Glutamatergic neuron (in vitro differentiated cells): Measurements from ENCODE around the gene TMPRSS15. TPM values are rescaled to one million over a fixed set of nuclear protein-coding genes. Genes with fewer than 3 reads are reported as not detected.
A peak's percentile ranks its signal among the peaks of the same experiment; 100 is the strongest.
"Not testable (repeated sequence)": the region's sequence is repeated elsewhere in the genome, so short reads cannot be mapped to it uniquely, and the experiment has no call there.

Experiments
- DNase-seq: peaks from one replicate; pipeline ENCODE4 v3.0.0; 2022
- H3K27ac Mint-ChIP-seq: one replicate; pipeline ENCODE4 v1.8.0; 2020; ENCODE audit warnings: mild to moderate bottlenecking, mixed read lengths, inconsistent platforms; ENCODE audit not compliant: unreplicated experiment
- H3K27me3 Mint-ChIP-seq: one replicate; pipeline ENCODE4 v1.8.0; 2020; ENCODE audit warnings: mild to moderate bottlenecking, moderate library complexity, mixed read lengths, inconsistent platforms; ENCODE audit not compliant: unreplicated experiment
- H3K36me3 Mint-ChIP-seq: one replicate; pipeline ENCODE4 v1.8.0; 2020; ENCODE audit warnings: mild to moderate bottlenecking, mixed read lengths, inconsistent platforms; ENCODE audit not compliant: unreplicated experiment
- H3K4me1 Mint-ChIP-seq: one replicate; pipeline ENCODE4 v1.8.0; 2020; ENCODE audit warnings: mild to moderate bottlenecking, low read depth, mixed read lengths, inconsistent platforms; ENCODE audit not compliant: unreplicated experiment
- H3K4me3 Mint-ChIP-seq: one replicate; pipeline ENCODE4 v1.8.0; 2020; ENCODE audit warnings: mild to moderate bottlenecking, mixed read lengths, inconsistent platforms; ENCODE audit not compliant: unreplicated experiment
- H3K9me3 Mint-ChIP-seq: one replicate; pipeline ENCODE4 v1.8.0; 2020; ENCODE audit warnings: mild to moderate bottlenecking, moderate library complexity, mixed read lengths, inconsistent platforms; ENCODE audit not compliant: unreplicated experiment
- total RNA-seq: library from RNA; stranded (reverse); fragmentation: NEBNext Ultra II Directional; extraction: Animal tissue kit (Norgen Biotek cat#: 25700); gene quantifications from one replicate; pipeline ENCODE4 v1.2.1, GENCODE V29; 2021; ENCODE audit not compliant: unreplicated experiment
- TF ChIP-seq, protein P1 (sequence below): fragments of 200-600 bp; sonication (generic); IDR thresholded peaks from one replicate; pipeline ENCODE4 v1.5.0; 2021; ENCODE audit not compliant: partially characterized antibody, unreplicated experiment

Gene TMPRSS15
- total RNA-seq, 1 donor from 2014 or later, result not detected

DNA sequence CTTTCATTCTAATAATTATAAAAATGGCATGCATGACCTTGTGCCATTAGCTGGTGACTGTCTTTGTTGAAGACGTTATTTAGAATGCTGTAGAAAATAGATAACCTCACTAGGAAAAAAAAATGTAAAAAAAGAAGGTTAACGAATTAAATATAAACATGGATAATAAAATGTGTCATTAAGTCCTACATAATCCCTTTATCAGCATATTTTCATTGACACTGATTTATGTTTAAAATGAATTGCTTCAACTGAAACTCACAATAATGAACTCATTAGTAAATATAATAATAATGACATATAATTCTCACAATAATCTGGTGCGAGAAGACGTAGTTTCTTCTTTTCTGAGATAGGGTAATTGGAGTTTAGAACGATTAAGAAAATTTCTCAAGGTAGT lies 4.7 kb downstream of the TMPRSS15 start:
- H3K4me1 Mint-ChIP-seq, result no peaks in the 10 kb centered on the region
- no peak overlapping the region for H3K27ac Mint-ChIP-seq
- no peak overlapping the region for H3K4me3 Mint-ChIP-seq
- no peaks in the 10 kb centered on the region for H3K9me3 Mint-ChIP-seq
- no peaks in the 10 kb centered on the region for H3K36me3 Mint-ChIP-seq
- peaks cover 2% of the 10 kb centered on the region for H3K27me3 Mint-ChIP-seq
- TF ChIP-seq, protein P1, sequence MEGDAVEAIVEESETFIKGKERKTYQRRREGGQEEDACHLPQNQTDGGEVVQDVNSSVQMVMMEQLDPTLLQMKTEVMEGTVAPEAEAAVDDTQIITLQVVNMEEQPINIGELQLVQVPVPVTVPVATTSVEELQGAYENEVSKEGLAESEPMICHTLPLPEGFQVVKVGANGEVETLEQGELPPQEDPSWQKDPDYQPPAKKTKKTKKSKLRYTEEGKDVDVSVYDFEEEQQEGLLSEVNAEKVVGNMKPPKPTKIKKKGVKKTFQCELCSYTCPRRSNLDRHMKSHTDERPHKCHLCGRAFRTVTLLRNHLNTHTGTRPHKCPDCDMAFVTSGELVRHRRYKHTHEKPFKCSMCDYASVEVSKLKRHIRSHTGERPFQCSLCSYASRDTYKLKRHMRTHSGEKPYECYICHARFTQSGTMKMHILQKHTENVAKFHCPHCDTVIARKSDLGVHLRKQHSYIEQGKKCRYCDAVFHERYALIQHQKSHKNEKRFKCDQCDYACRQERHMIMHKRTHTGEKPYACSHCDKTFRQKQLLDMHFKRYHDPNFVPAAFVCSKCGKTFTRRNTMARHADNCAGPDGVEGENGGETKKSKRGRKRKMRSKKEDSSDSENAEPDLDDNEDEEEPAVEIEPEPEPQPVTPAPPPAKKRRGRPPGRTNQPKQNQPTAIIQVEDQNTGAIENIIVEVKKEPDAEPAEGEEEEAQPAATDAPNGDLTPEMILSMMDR, result no peak
- no peak for DNase-seq

- no peaks in the 10 kb centered on the region for H3K4me1 Mint-ChIP-seq
- H3K4me3 Mint-ChIP-seq, result no peak overlapping the region
- peaks cover 7% of the 10 kb centered on the region for H3K36me3 Mint-ChIP-seq
- H3K27me3 Mint-ChIP-seq, result no peaks in the 10 kb centered on the region
- H3K9me3 Mint-ChIP-seq, result peaks cover 6% of the 10 kb centered on the region
- TF ChIP-seq, protein P1, result no peak
- no peak overlapping the region for H3K27ac Mint-ChIP-seq
- DNase-seq, result no peak
These were observed 15.6 kb downstream of the TMPRSS15 start for GRCh38 chr21:18387994-18388393.

DNA sequence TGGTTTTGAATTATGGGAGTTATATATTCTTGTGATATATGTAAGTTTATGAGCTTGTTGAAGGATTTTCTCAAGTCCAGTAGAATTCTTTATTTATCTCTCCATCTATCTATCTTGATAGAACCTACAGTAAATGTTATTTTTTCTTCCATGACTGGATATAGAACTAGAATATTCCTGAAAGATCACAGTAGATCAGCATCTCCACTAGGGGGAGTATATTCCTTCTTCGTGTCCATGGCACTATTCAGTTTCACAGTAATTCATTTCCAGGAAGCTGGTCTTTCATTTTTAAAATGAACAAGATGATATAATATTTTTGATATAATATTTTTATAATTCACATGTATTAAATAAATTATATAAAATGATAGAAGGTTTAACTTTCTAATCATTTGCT lies 18.8 kb downstream of the TMPRSS15 start:
- H3K4me1 Mint-ChIP-seq, result no peaks in the 10 kb centered on the region
- no peaks in the 10 kb centered on the region for H3K27me3 Mint-ChIP-seq
- no peak overlapping the region for H3K27ac Mint-ChIP-seq
- H3K36me3 Mint-ChIP-seq, result no peaks in the 10 kb centered on the region
- H3K4me3 Mint-ChIP-seq, result no peak overlapping the region
- no peak for DNase-seq
- TF ChIP-seq, protein P1, result peak; percentile 85
- H3K9me3 Mint-ChIP-seq, result peaks cover 1% of the 10 kb centered on the region

DNA sequence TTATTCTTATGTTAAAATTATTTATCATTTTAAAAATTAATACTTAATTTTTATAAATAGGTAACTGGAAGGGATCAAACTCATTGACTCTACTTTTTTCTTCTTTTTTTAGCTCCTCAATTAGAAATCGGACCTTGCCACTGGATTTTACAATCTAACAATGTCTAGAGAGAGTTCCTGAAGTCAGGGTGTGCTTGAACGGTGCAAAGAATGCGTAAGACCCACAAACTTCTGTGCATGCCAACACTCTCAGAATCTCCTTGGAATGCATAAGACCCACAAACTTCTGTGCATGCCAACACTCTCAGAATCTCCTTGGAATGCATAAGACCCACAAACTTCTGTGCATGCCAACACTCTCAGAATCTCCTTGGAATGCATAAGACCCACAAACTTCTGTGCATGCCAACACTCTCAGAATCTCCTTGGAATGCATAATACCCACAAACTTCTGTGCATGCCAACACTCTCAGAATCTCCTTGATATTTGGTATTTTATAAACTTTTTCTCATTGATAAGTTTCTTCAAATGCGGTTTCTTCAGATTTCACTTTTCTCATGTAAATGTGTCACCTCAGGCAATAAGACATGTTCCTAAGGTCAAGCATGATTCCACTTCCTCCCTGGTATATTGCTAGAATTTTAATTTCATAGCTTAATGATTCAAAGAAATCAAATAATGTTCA lies 20.5 kb downstream of the TMPRSS15 start:
- not testable (repeated sequence) for H3K27ac Mint-ChIP-seq, H3K27me3 Mint-ChIP-seq, H3K4me3 Mint-ChIP-seq, H3K4me1 Mint-ChIP-seq, H3K9me3 Mint-ChIP-seq, H3K36me3 Mint-ChIP-seq, DNase-seq

DNA sequence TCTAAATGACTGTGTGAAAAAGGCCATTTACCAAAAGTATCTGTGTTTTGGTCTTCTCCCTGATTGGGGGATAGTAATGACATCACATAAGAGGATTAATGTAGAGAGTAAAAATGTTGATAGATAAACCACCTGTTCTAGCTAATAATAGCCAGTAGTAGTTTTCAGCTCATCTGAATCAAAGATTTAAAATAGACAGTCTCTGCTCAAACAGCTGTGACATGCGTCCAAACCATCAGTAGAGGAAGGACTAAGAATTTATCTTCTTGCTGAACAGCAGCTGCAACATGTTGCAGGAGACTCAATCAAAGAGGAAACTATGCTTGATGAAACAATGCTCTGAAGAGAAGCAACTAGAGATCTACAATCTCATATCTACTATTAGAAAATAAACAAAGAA lies 21.4 kb downstream of the TMPRSS15 start:
- TF ChIP-seq, protein P1, result no peak
- no peak for DNase-seq
- no peaks in the 10 kb centered on the region for H3K9me3 Mint-ChIP-seq
- no peaks in the 10 kb centered on the region for H3K27me3 Mint-ChIP-seq
- no peaks in the 10 kb centered on the region for H3K4me1 Mint-ChIP-seq
- H3K4me3 Mint-ChIP-seq, result no peak overlapping the region
- H3K36me3 Mint-ChIP-seq, result no peaks in the 10 kb centered on the region
- H3K27ac Mint-ChIP-seq, result no peak overlapping the region
